Naive thymus-derived CD8-positive, alpha-beta T cell (primary cell): ENCODE results near the gene NTN3. TPM values are rescaled to one million over a fixed set of nuclear protein-coding genes. Genes with fewer than 3 reads are reported as not detected.

Experiments used
- ATAC-seq, 2 donors: fragments of 150-1000 bp; cut with Tn5 transposase in 1 of 2; sonication (Bioruptor Pico), chemical (Tn5 transposase) in 1 of 2; 1 replicate in 1 of 2; 2 replicates in 1 of 2; pipeline ENCODE4 v1.10.0; 2021; ENCODE audit warnings: mild to moderate bottlenecking in 2 of 2, moderate library complexity in 2 of 2
- POLR2A ChIA-PET: fragments of 350-600 bp; sonication (Branson Sonifier 250); formaldehyde crosslinking; loops from one replicate; lab custom pipeline; 2021; ENCODE audit warnings: antibody characterized with exemption; lab: Charles Lee
- DNase-seq, 10 donors: peaks; one replicate each; pipeline versions ENCODE4 v3.0.0 to v3.0.0-alpha.2; 2020 to 2022
- H3K27ac Mint-ChIP-seq, 10 donors: one replicate each; pipeline ENCODE4 v1.8.0; 2020 to 2022; ENCODE audit warnings: mild to moderate bottlenecking in 10 of 10, mixed read lengths in 10 of 10, moderate library complexity in 4 of 10, inconsistent platforms in 1 of 10
- H3K27me3 Mint-ChIP-seq, 5 donors: one replicate each; pipeline ENCODE4 v1.8.0; 2021 to 2022; ENCODE audit warnings: mixed read lengths in 5 of 5
- H3K36me3 Mint-ChIP-seq, 3 donors: one replicate each; pipeline ENCODE4 v1.8.0; 2020 to 2022; ENCODE audit warnings: mixed read lengths in 3 of 3, mild to moderate bottlenecking in 2 of 3, inconsistent platforms in 1 of 3
- H3K4me1 Mint-ChIP-seq, 4 donors: one replicate each; pipeline ENCODE4 v1.8.0; 2021 to 2022; ENCODE audit warnings: mixed read lengths in 4 of 4
- H3K4me3 Mint-ChIP-seq, 10 donors: one replicate each; pipeline ENCODE4 v1.8.0; 2020 to 2022; ENCODE audit warnings: mild to moderate bottlenecking in 10 of 10, mixed read lengths in 10 of 10, moderate library complexity in 6 of 10, inconsistent platforms in 1 of 10
- H3K9me3 Mint-ChIP-seq, 9 donors: one replicate each; pipeline ENCODE4 v1.8.0; 2020 to 2022; ENCODE audit warnings: mixed read lengths in 9 of 9, mild to moderate bottlenecking in 3 of 9, inconsistent platforms in 1 of 9, moderate library complexity in 1 of 9
- polyA plus RNA-seq, 3 donors: library from polyadenylated mRNA; unstranded; fragments of 300-500 nt; fragmentation: Illumina TruSeq; gene quantifications; one replicate each; pipeline ENCODE4 v1.2.3, GENCODE V29; 2021
- total RNA-seq, 8 experiments: library from RNA in 2 of 8; stranded (reverse) in 2 of 8; gene quantifications; one replicate each; pipeline ENCODE4 v1.2.3 and lab custom pipeline; 2021 to 2026

Gene NTN3
- total and polyA plus RNA-seq, 5 experiments from 2014 or later: not detected

DNA sequence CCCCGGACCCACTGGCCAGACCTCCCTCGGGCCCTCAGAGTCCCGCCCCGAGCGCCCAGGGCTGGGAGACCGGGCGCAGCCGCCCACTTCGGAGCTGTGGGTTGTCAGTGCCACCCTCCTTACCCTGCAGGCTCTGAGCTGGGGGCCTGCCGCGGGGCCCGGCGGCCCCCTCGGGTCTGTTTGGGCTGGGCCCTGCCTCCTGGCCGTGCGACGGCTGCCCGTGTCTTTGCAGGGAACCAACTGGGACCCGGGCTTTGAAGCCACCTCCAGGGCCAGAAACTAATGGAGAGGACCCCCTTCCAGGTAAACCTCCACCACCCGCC, 10.7 kb upstream of the NTN3 start:
- Mint-ChIP-seq H3K36me3 (no peaks in the 10 kb centered on the region), H3K4me1 (peaks cover 7 to 10% (median 9%) of the 10 kb centered on the region in 4 donors), H3K4me3 (peak overlapping the region in 2 of 10 donors; percentile 33 to 96), H3K9me3 (no peaks in the 10 kb centered on the region), H3K27me3 (no peaks in the 10 kb centered on the region), H3K27ac (no peak overlapping the region)
- ATAC-seq: no peak
- DNase-seq: no peak
- POLR2A ChIA-PET: interaction anchor here (1.1 to 2.0 kb wide), 8 partner anchors 10 to 305 kb away, joined by 3 to 7 read pairs (median 4); partner anchors contain the start of genes PGP, TBC1D24 and TRAF7

DNA sequence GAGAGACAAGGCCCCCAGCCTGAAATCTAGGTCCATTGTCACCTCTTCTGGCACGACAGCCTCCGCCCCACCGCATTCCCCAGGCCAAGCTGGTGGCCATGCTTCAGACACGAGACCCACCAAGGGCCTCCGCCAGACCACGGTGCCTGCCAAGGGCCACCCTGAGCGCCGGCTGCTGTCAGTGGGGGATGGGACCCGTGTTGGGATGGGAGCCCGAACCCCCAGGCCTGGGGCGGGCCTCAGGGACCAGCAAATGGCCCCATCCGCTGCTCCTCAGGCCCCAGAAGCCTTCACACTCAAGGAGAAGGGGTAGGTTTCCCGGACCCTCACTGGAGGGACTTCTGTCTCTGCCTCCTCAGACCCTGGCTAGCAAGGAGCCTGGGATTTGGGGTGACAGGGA, 10.2 kb upstream of the NTN3 start:
- ATAC-seq (no peak), DNase-seq (no peak)
- Mint-ChIP-seq H3K9me3 (no peaks in the 10 kb centered on the region), H3K4me1 (peaks cover 7 to 10% (median 9%) of the 10 kb centered on the region in 4 donors), H3K4me3 (peak overlapping the region in 2 of 10 donors; percentile 15 to 52), H3K27ac (no peak overlapping the region), H3K27me3 (no peaks in the 10 kb centered on the region), H3K36me3 (no peaks in the 10 kb centered on the region)
- POLR2A ChIA-PET: interaction anchor here (1.8 to 2.0 kb wide), 2 partner anchors 33 to 306 kb away, joined by 6 read pairs; partner anchors contain the start of gene TRAF7

DNA sequence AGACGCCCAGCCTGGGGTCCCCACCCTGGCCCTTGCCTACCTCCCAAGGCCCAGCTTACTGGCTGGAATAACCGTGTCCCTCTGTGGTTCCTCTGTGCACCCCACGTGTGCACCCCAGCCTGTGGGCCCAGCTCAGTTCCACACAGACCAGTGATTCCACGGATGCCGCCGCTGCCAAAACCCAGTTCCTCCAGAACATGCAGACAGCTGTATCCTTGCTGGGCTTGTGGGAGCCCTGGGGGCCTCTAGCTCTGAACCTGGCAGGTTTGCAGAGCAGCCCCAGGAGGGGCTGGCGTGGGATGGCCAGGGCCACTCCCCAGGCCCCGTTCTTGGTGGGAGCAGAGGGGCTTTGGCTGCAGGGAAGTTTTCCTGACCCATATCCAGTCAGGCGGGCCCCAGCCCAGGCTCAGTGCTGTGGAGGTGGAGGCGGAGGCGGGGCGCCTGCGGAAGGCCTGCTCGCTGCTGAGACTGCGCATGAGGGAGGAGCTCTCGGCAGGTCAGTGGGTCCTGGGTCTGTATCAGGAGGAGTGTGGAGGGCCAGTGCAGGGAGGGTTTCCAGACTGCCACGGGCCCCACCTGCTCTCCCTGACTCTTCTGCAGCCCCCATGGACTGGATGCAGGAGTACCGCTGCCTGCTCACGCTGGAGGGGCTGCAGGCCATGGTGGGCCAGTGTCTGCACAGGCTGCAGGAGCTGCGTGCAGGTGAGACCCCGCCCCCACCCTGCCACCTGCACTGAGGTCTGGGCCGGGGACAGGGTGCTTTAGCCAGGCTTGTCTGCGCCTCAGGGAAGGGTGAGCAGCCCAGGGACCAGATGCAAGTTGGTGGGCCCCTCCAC, 8.8 kb upstream of the NTN3 start:
- Mint-ChIP-seq H3K27ac (no peak overlapping the region), H3K36me3 (no peaks in the 10 kb centered on the region), H3K4me3 (peak overlapping the region in 1 of 10 donors; percentile 5), H3K4me1 (peaks cover 5 to 12% (median 9%) of the 10 kb centered on the region in 4 donors), H3K27me3 (peaks cover 0 to 6% (median 0%) of the 10 kb centered on the region in 5 donors), H3K9me3 (no peaks in the 10 kb centered on the region)
- POLR2A ChIA-PET: no interaction called here
- ATAC-seq (no peak), DNase-seq (no peak)

DNA sequence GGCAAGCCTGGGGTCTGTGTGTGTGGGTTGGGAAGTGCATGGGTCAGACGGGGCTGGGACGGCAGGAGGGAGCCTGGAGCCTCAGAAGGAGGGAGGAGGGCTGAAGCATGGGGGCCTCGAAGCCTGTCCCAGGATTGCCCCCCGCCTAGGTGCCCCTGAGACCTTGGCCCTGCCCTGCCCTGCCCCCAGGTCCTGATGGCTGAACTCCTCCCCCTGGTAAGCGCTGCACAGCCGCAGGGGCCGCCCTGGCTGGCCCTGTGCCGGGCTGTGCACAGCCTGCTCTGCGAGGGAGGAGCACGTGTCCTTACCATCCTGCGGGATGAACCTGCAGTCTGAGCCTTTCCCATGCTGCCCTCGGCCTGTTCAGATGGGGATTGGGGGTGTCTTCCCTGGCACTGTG, 6.8 kb upstream of the NTN3 start:
- POLR2A ChIA-PET: no interaction called here
- Mint-ChIP-seq H3K27me3 (peaks cover 0 to 17% (median 7%) of the 10 kb centered on the region in 5 donors), H3K27ac (no peak overlapping the region), H3K9me3 (no peaks in the 10 kb centered on the region), H3K36me3 (no peaks in the 10 kb centered on the region), H3K4me3 (no peak overlapping the region), H3K4me1 (peaks cover 5 to 17% (median 11%) of the 10 kb centered on the region in 4 donors)
- ATAC-seq (no peak), DNase-seq (no peak)

DNA sequence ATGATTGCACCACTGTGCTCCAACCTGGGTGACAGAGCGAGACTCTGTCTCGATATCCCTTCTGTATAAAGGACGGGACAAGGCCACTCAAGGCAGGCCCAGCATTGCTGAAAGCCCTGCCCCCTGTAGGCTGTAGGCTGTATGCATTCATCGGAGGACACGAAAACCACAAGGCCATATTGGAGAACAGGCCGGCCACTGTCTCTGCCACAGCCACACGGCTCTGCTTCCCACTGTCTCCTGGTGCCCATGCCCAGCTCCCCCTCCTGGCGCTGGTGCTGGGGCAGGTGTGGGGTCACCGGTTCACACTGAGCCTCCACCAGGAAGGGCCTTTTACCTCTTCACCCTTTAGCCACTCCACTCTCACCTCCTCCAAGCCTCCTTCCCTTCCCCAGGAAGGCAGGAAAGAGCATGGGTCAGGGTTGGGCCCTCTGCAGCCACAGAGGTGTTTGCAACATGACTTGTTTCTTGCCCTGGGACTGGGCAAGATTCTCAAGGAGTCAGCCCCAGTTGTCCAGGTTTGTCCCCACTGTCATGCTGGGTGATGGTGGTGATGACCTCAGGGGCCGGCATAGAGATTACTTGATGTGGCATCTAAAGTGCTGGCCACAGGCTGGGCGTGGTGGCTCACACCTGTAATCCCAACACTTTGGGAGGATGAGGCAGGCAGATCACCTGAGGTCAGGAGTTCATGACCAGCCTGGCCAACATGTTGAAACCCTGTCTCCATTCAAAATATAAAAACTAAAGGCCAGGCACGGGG, 5.3 kb upstream of the NTN3 start:
- no peak for DNase-seq
- no peak for ATAC-seq
- H3K27me3 Mint-ChIP-seq: peaks cover 8 to 31% (median 17%) of the 10 kb centered on the region in 5 donors
- H3K36me3 Mint-ChIP-seq: no peaks in the 10 kb centered on the region
- POLR2A ChIA-PET: no interaction called here
- peaks cover 0 to 25% (median 14%) of the 10 kb centered on the region in 4 donors for H3K4me1 Mint-ChIP-seq
- no peak overlapping the region for H3K4me3 Mint-ChIP-seq
- no peak overlapping the region for H3K27ac Mint-ChIP-seq
- no peaks in the 10 kb centered on the region for H3K9me3 Mint-ChIP-seq

DNA sequence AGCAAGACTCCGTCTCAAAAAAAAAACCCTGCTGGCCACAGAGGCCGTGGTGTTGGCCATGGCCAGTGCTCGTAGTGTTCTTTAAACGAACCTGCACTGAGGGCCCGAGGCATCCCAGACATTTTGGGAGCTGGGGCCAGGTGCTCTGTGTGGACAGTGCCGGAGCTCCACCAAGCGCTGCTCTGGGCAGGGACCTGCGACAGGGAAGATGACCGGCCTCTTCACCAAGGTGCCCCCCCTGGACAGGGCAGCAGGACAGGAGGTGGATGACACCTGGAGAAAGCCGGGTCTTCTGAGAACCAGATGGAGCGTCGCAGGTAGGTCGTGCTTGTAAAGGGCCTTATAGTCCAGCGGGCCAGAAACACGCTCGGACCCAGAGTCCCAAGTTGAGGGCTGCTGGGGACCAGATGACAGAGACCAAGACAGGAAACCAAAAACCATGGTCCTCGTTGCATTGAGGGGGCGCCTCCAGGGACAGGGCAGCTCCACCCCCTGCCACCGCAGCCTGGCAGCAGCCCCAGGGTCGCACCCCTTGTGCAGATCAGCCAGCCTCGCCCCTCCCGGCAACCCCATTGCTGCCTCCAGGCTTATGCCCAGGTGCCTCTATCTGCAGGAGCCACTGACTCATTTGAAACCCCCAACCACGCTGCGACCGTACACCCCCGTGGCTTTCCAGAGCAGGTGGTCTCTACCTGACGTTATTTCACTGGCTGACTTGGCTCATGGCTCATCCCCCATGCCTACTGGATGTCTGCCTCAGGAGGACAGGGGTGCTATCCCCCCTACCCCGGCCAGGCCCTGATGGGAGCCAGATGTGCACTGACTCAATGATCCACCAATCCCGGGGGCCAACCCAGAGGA, 4.2 kb upstream of the NTN3 start:
- Mint-ChIP-seq H3K36me3 (no peaks in the 10 kb centered on the region), H3K27me3 (peaks cover 8 to 33% (median 17%) of the 10 kb centered on the region in 5 donors), H3K4me1 (peaks cover 0 to 25% (median 15%) of the 10 kb centered on the region in 4 donors), H3K27ac (no peak overlapping the region), H3K4me3 (peak overlapping the region in 4 of 10 donors; percentile 11 to 45 (median 35)), H3K9me3 (no peaks in the 10 kb centered on the region)
- ATAC-seq: no peak
- POLR2A ChIA-PET: no interaction called here
- no peak for DNase-seq

DNA sequence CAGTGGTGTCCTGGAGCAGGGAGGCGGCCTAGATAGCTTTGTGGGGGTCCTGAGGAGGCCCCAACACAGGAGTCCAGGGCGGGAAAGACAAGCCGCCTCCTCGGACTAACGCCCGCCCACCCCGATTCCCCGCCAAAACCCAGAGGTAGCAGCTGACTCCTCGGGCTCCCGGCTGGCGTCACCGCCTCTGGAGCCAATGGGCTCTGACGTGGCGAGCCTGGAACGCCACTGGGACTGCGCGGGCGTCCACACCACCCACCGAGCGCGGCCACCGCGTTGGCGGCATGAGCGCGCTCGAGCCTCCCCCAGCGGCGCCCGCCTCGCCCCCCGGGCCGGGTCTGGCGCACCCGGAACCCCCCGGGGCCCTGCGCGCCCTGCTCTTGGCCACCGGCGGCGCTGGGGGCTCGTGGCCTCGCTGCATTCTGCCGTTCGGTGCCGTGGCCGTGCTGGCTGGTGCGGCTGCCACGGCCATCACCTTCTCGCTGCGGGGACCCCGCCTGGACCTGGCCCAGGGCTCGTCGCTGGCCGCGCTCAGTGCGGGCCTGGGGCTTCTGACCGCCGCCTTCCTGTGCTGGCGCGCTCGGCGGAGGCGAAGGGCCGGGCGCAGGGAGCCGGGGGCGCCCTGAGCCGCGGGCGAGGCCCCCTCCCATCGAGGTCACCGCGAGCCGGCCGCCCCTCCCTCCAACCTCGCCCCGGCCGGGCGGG, 3.4 kb upstream of the NTN3 start:
- Mint-ChIP-seq H3K4me3 (peak overlapping the region in 1 of 10 donors; percentile 24), H3K4me1 (peaks cover 0 to 25% (median 15%) of the 10 kb centered on the region in 4 donors), H3K27me3 (peaks cover 8 to 40% (median 17%) of the 10 kb centered on the region in 5 donors), H3K36me3 (no peaks in the 10 kb centered on the region), H3K27ac (no peak overlapping the region), H3K9me3 (no peaks in the 10 kb centered on the region)
- DNase-seq (no peak), ATAC-seq (peak; percentile 41 to 49)
- POLR2A ChIA-PET: no interaction called here

DNA sequence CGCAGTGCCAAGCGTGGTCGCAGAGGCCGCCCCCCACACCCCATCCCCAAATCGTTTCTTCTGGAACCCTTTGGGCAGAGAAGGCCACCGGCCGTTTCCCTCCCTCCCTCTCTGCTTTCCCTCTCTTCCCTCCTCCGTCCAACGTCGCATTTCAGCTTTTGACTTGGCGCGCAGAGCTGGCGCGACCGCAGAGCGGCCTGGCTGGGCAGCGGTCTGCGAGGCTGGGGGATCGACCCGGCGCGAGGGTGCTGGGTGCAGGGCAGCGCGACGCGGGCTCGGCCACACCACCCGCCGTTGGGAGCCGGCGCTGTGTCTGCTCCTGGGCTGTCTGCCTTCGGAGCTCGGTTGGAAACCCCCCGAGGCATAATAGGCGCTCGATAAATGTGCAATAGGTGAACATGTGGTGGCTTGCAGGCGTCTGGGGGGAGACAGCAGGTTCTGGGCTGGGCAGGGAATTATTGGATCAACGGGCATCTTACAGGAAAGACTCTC, 2.8 kb upstream of the NTN3 start:
- DNase-seq (no peak), ATAC-seq (peak; percentile 50 to 64)
- peaks cover 12 to 45% (median 21%) of the 10 kb centered on the region in 5 donors for H3K27me3 Mint-ChIP-seq
- H3K36me3 Mint-ChIP-seq: no peaks in the 10 kb centered on the region
- H3K27ac Mint-ChIP-seq: no peak overlapping the region
- H3K4me3 Mint-ChIP-seq: peak overlapping the region in 6 of 10 donors; percentile 14 to 69 (median 43)
- no peaks in the 10 kb centered on the region for H3K9me3 Mint-ChIP-seq
- peaks cover 0 to 29% (median 20%) of the 10 kb centered on the region in 4 donors for H3K4me1 Mint-ChIP-seq
- POLR2A ChIA-PET: interaction anchor here (0.7 kb wide), 1 partner anchor 1432 kb away, joined by 3 read pairs; no protein-coding TSS in a partner anchor

DNA sequence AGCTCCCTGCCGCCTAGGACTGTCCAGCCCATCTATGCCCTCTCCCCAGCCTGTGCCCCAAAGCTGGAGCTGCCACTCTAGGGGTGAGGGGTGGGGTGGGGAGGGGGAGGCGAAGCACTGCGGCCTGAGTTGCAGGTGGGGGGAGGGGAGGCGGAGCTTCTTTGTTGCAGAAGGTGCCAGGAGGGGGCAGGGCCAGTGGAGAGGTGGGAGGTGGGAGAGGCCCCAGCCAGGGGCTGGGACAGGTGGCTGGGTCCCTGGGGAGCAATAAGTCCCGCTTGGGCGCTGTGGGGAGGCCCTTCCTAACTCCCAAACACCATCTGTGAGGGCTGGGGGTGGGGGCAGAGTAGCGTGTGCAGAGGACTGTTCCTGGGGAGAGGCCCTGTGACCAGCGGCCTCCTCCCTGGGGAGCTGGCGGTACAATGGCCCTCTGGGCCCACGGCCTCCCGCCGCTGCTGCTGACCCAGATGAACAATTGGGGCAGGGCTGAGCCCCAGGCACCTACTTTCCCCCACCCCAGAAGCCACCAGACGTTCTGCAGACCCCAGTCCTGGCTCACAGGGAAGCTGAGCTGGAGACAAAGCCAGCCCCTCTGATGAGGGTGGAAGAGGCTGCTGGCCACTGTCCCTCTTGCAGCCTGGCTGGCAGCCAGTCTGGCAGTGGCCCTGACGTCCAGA, 2.2 kb upstream of the NTN3 start:
- no peaks in the 10 kb centered on the region for H3K9me3 Mint-ChIP-seq
- no peak overlapping the region for H3K27ac Mint-ChIP-seq
- DNase-seq (no peak), ATAC-seq (no peak)
- no peaks in the 10 kb centered on the region for H3K36me3 Mint-ChIP-seq
- POLR2A ChIA-PET: interaction anchor here (0.6 to 0.7 kb wide), 2 partner anchors 10 to 1433 kb away, joined by 3 read pairs; no protein-coding TSS in a partner anchor
- peaks cover 12 to 47% (median 22%) of the 10 kb centered on the region in 5 donors for H3K27me3 Mint-ChIP-seq
- peaks cover 0 to 31% (median 21%) of the 10 kb centered on the region in 4 donors for H3K4me1 Mint-ChIP-seq
- peak overlapping the region in 3 of 10 donors; percentile 14 to 54 (median 52) for H3K4me3 Mint-ChIP-seq

DNA sequence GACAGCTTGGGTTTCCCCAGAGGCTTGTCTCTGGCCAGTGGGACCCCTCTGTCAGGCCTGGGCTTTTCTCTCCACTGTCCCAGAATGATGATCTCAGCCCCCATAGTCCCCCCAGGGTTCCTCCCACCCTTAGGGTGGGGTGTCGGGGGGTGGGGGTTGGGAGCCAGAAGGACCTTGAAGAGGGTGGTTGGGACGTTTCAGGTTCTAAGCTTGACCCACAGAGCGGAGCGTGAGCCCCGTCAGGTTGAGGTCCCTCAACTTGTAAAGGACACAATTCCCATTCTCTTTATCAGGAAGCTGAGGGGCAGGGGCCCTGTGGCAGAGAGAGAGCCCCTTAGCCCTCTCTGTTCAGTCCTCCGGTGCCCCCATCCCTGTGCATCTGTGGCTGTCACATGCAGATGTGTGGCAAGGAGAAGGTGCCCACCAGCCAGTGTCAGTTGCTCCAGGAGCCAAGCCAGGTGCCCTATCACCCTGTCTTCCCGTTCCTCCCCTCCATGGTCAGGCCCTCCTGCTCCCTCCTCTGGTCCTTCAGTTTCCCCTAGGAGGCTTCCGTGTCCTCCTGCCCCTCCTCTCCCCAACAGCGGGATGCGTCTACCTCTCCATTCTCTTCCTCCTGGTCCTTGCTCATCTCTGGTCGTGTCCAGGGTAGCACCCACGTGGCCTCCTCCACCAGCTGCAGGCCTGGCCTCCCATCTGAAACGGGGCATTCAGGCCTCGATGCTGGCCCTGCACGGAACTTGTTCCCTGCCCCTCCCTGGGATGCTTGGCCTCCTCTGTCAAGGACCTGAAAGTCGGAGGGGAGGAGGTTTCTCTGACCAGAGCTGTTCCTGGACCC, 1.5 kb upstream of the NTN3 start:
- Mint-ChIP-seq H3K27me3 (peaks cover 12 to 47% (median 22%) of the 10 kb centered on the region in 5 donors), H3K4me1 (peaks cover 0 to 31% (median 21%) of the 10 kb centered on the region in 4 donors), H3K9me3 (no peaks in the 10 kb centered on the region), H3K4me3 (peak overlapping the region in 3 of 10 donors; percentile 15 to 28 (median 20)), H3K27ac (peak overlapping the region in 1 of 10 donors; percentile 60), H3K36me3 (no peaks in the 10 kb centered on the region)
- no peak for DNase-seq
- ATAC-seq: no peak
- POLR2A ChIA-PET: interaction anchor here (0.6 to 1.3 kb wide), 2 partner anchors 9 to 10 kb away, joined by 3 to 4 read pairs; partner anchors contain the start of gene TEDC2
